ENCODE results near the gene COL28A1.

COL28A1 gene

DNA sequence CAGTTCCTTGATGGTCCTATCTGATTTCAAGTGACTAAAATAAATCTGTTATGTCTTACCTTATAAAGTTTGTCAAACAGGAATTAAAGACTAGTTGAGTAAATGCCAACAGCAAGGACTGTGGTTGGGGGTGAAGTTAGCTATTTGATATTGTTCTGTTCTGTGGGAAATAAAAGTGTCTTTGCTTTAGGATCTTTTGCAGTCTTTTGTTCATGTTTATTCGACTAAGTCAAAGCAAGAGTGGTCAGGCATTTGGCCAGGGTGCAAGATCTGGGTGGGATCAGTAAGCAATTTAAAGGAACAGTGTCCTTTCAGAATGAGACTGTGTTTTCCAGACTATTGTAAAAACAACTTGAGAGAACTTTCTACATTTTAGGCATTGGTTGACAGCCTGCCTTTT, at the start of gene COL28A1:
Gene COL28A1 (minus strand): TSS at position 183 of the 400 bp plus-strand sequence. CDS start 2,998 bp downstream, outside the sequence.
- DNase-seq (ENCODE audit: low read depth): no peak

GRCh38 chr7:7584653-7585052, 49.0 kb upstream of the COL28A1 start:
- DNase-seq (ENCODE audit: low read depth): no peak

DNA sequence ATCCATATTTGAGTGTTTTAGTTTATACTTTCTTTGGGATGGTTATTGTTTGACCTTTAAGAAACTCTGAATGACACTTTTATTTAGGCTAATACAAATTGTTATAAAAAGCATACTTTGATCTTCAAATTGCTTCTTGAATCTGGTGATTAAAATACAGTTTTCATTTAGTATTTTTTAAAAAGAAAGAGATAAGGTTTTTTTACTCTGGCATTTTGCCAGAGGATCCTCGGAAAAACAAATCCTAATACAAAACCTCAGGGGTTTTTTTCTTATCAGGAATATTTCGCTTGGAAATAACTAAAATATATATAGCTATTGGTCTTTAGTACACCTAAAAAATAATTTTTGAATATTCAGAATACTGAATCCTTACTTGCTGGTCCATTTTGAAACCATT, 48.1 kb upstream of the COL28A1 start:
- DNase-seq (ENCODE audit: low read depth): no peak

DNA sequence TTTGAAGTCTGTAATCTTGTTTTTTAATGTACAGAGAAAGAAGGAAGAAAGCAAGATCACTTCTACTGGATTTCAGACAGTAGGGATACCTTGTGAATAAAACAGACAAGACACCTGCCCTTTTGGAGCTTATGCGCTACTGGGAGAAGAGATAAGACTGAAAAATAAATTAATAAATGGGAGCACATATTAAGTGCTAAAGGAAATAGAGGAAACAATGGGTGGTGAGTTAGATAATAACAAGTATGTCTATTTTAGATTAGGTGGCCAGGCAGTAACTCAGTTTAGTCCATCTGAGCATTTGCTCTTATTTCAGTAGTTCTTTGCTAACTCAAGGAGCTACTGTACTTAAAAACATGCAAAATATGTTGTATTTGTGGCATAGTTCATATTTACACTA, 46.9 kb upstream of the COL28A1 start:
- DNase-seq (ENCODE audit: low read depth): no peak

- no peak for DNase-seq (ENCODE audit: low read depth)
These were observed 46.0 kb upstream of the COL28A1 start for GRCh38 chr7:7581531-7582179.

DNA sequence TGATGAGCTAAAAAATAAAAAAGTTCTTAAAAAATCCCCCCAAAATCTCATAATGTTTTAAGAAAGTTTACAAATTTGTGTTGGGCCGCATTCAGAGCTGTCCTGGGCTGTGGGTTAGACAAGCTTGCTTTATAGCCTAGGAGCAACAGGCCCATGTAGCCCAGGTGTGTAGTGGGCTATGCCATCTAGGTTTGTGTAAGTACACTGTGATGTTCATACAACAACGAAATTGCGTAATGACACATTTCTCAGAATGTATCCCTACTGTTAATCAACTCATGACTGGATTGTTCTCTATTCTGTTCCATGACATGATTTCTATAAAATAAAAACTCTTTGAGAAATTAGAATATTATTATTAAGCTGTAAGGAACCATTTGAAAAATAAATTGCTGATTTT, 44.0 kb upstream of the COL28A1 start:
- DNase-seq (ENCODE audit: low read depth): no peak

DNA sequence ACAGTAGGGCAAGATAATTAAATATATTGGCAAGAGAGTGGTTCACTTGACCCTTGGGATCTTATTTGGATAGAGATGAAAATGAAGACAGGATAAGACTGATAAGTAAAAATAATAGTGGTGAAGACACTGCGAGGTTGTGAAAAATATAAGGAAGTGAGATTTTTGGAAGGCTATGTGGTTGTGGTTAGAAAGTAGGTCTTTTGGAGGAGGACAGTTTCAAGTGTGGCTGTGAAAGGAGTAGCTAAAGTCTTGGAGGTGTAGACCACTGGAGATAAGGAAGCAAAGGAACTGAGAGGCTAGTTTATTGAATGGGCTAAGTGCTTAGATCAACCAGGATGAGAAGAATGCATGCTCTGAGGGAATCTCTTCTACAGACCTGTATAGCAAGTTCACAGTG, 42.2 kb upstream of the COL28A1 start:
- no peak for DNase-seq (ENCODE audit: low read depth)

DNA sequence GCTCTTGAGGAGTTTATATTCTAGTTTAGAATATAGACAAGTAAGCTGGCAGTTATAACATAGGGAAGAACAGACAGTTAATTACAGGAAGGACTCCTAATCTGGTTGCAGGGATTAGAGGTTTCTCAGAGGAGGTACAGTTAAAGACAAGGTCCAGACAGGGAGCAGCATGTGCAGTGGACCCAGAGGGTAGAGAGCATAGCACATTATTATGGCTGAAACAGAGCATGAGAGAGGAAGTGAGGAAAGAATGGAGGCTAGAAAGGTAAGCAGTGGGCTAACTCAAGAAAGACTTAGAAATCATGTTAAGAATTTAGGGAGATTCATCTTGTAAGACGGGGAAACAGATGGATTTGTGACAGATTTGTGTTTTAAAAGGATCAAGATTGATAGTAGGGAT, 40.7 kb upstream of the COL28A1 start:
- no peak for DNase-seq (ENCODE audit: low read depth)

DNA sequence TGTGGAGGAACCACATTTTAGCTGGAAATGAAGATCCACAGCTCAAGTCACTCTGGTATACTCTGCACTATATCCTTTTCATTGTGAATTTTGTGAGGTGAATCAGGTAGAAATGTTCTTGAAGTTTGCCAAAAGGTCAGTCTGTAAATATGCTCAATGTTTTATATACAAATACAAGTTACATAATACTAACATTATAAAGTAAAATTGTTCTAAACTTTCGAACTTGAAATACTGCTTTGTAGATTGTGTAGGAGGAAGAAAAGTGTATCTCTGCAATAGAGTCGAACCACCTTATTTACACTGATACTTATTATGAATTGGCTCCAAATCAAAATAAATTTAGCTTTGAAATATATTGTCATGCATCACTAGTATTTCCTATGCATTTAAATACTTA, 38.0 kb upstream of the COL28A1 start:
- no peak for DNase-seq (ENCODE audit: low read depth)

DNA sequence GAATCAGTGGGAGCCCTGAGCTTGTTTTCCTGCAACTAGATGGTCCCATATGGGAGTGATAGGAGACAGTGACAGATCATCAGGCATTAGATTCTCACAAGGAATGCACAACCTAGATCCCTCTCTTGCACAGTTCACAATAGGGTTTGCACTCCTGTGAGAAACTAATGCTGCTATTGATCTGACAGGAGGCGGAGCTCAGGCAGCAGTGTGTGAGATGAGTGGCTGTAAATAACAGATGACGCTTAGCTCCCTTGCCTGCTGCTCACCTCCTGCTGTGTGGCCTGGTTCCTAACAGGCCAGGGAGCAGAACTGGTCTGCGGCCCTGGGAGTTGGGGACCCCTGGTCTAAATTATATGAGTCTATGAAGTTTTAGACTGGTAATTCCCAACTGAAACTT, 34.9 kb upstream of the COL28A1 start:
- no peak for DNase-seq (ENCODE audit: low read depth)

DNA sequence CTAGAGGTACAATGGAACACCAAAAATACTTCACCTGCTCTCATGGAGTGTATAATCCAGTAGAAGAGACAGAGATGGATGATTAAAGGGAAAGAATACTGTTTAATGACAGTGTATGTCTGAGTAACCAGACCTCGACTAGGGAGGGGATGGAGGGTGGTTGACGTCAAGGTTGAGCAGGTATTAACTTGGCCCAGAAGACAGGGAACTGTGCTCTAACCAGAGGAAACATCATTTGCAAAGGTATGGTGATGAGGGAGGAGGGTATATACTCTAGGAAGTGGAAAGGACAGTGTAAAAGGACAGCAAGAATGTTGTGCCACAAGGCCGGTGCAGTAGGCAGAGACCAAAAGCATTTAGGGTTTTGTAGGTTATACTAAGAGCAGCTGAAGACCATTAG, 33.9 kb upstream of the COL28A1 start:
- DNase-seq (ENCODE audit: low read depth): no peak

- DNase-seq (ENCODE audit: low read depth): no peak
These were observed 33.4 kb upstream of the COL28A1 start for GRCh38 chr7:7569081-7569527.

- DNase-seq (ENCODE audit: low read depth): no peak
These were observed 32.9 kb upstream of the COL28A1 start for GRCh38 chr7:7568553-7568952.

- no peak for DNase-seq (ENCODE audit: low read depth)
These were observed 32.3 kb upstream of the COL28A1 start for GRCh38 chr7:7567898-7568531.

DNA sequence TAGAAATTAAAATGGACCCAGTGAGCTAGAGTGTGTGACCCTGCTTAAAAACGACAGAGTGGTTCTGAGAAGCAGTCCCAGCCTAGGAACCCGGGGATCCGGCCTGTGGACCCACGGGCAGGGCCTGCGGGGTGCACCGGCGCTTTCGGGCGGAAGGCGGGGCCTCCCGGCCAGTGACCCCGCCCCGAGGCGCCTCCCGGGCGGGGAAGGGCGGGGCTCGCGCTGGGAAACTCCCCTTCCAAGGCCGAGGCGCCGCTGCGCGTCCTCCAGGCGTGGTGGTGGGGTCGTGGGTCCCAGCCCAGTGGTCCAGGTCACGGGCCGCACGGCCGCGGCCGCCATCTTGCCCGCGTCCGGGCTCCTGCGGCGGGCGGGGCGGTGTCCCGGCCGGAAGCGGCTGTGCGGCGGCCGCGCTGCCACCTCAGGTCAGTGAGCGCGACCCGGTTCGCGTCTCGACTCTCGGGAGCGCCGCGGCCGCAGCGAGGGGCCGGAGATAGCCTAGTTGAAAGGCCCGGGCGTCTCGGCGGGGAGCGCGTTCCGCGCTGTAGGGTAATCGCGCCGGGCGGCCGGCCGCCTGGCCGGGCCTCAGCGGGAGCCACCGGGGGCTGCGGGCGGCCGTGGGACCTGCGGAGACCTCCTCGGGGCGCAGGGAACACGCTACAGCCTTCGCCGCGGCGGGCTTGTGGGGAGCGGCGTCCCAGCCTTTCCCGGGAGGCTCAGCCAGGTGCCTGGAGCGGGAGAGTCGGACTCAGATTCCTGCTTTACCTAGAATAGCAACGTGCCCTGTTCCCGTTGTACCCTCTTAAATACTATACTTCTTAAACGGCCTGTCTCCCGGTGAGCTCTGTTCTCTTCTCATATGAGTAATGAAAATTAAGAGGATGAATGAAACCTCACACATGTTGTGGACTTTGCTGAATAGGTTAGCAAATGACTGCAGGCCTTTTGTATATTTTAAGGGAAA, 31.3 kb upstream of the COL28A1 start, which contains the start of gene MIOS:
Gene MIOS (plus strand): TSS at position 234 of the 961 bp plus-strand sequence. CDS start 5,592 bp downstream, outside the sequence.
- peak; percentile 75 for DNase-seq (ENCODE audit: low read depth)

- DNase-seq (ENCODE audit: low read depth): no peak
These were observed 30.3 kb upstream of the COL28A1 start for GRCh38 chr7:7565746-7566650.

- no peak for DNase-seq (ENCODE audit: low read depth)
These were observed 29.5 kb upstream of the COL28A1 start for GRCh38 chr7:7565018-7565680.

GRCh38 chr7:7564323-7564780, 28.7 kb upstream of the COL28A1 start:
- no peak for DNase-seq (ENCODE audit: low read depth)

- no peak for DNase-seq (ENCODE audit: low read depth)
These were observed 28.1 kb upstream of the COL28A1 start for GRCh38 chr7:7563813-7564212.

DNA sequence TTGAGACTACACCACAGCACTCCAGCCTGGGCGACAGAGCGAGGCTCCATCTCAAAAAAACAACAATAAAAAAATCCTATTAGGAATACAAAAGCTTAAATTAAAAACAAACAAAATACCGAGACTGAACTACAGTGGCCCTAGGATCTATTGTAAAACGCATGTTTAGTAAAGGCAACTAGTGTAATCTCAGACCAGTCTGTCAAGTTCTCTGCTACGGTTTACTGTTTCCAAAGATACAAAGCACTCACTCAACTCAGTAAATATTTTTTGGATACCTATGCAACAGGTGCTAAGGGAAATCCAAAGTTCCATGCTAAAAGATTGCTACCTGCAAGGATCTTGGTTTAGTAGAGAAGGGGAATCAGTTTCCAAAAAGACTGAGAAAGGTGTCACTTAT, 27.6 kb upstream of the COL28A1 start:
- DNase-seq (ENCODE audit: low read depth): no peak

- no peak for DNase-seq (ENCODE audit: low read depth)
These were observed 27.1 kb upstream of the COL28A1 start for GRCh38 chr7:7562736-7563135.
